T-helper 1 cell treated with Interleukin-12 subunit alpha and Interleukin-12 subunit beta and Interleukin-4 antibody, amounts not matched to agents 30 μg/mL and 1 μg/mL, for 36 hours (primary cell): ENCODE data around the gene MASP1.
A peak's percentile ranks its signal among the peaks of the same experiment; 100 is the strongest.

Experiments
- H3K27ac Mint-ChIP-seq: one replicate; pipeline ENCODE4 v1.8.0; 2021; ENCODE audit warnings: mild to moderate bottlenecking, mixed read lengths
- H3K27me3 Mint-ChIP-seq: one replicate; pipeline ENCODE4 v1.8.0; 2021; ENCODE audit warnings: low read depth, mixed read lengths
- H3K36me3 Mint-ChIP-seq: one replicate; pipeline ENCODE4 v1.8.0; 2021; ENCODE audit warnings: low read depth, mixed read lengths
- H3K4me1 Mint-ChIP-seq: one replicate; pipeline ENCODE4 v1.8.0; 2021; ENCODE audit warnings: low read depth, mixed read lengths
- H3K4me3 Mint-ChIP-seq: one replicate; pipeline ENCODE4 v1.8.0; 2021; ENCODE audit warnings: mild to moderate bottlenecking, moderate library complexity, mixed read lengths
- H3K9me3 Mint-ChIP-seq: one replicate; pipeline ENCODE4 v1.8.0; 2021; ENCODE audit warnings: mixed read lengths

Gene MASP1

DNA sequence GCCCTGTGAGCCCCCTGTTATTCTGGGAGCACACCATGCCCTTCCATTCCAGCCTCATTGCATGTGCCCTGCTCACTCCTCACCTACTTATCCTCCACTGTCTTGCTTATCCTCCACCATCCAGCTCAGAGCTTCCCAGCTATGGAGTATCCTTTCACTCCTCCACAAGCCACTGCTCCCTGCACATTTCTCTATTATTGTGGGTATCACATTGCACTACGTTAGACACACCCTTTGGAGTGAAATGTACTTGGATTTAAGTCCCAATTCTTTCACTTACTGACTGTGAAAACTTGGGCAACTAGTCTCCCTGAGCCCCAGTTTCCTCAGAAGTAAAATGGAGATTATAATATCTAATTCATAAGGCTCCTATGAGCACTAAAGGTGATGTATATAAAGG, 4.3 kb downstream of the MASP1 start:
- H3K4me3 Mint-ChIP-seq, result no peak overlapping the region
- peaks cover 34% of the 10 kb centered on the region for H3K27me3 Mint-ChIP-seq
- H3K27ac Mint-ChIP-seq, result no peak overlapping the region
- no peaks in the 10 kb centered on the region for H3K4me1 Mint-ChIP-seq
- no peaks in the 10 kb centered on the region for H3K36me3 Mint-ChIP-seq
- no peaks in the 10 kb centered on the region for H3K9me3 Mint-ChIP-seq

DNA sequence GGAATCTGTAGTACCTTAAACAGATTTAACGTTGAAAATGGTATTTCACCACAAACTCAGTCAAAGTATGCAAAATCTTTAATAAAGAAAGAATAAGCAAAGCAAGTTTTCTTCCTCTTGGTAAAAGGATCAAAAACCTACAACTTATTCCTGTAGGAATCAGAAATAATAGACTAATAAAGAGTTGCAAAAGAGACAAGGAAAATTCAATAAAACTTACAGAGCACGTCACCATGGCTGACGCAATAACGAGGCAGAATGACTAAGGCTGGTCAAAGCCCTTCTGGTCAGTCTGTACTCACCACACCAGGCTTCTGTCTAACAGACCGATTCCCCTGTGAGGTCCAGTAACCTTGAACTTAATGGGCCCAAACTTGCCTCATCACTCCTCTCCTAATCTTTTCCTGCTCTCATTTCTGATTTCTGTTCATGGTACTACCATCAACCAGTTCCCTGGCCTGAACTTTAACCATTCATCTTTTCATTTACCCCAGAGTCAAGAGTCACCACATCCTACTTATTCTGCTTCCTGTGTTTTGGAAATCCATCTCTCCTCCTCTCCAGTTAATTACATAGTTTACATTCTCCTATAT, 5.0 kb downstream of the MASP1 start:
- H3K4me3 Mint-ChIP-seq, result no peak overlapping the region
- peaks cover 31% of the 10 kb centered on the region for H3K27me3 Mint-ChIP-seq
- H3K36me3 Mint-ChIP-seq, result no peaks in the 10 kb centered on the region
- H3K9me3 Mint-ChIP-seq, result no peaks in the 10 kb centered on the region
- H3K4me1 Mint-ChIP-seq, result no peaks in the 10 kb centered on the region
- H3K27ac Mint-ChIP-seq, result no peak overlapping the region

DNA sequence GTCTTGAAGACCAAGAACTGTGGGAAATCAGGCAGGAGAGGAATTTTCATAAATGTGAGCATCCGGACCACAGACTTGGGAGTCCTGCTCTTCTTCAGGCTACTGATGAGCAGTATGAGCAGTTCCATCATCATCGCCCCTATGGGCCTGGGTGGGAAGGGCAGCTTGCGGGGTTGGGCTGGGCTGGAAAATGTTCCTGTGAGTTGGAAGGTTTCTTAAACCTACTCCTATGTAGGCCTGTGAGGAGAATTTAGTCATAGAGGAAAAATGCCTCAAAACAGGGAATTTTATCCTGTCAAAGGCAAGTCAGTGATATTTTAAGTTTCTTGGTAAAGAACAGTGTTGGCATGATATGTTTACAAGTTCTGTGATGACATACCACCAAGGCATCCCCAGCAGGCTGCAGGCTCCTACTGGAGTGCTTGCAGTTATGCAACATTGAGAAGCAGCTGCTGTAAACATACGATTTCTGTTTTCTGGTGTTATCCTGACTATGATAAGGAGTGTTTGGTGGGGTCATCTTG, 10.3 kb downstream of the MASP1 start:
- H3K36me3 Mint-ChIP-seq, result no peaks in the 10 kb centered on the region
- no peaks in the 10 kb centered on the region for H3K27me3 Mint-ChIP-seq
- no peaks in the 10 kb centered on the region for H3K9me3 Mint-ChIP-seq
- H3K4me3 Mint-ChIP-seq, result no peak overlapping the region
- H3K4me1 Mint-ChIP-seq, result no peaks in the 10 kb centered on the region
- H3K27ac Mint-ChIP-seq, result no peak overlapping the region

DNA sequence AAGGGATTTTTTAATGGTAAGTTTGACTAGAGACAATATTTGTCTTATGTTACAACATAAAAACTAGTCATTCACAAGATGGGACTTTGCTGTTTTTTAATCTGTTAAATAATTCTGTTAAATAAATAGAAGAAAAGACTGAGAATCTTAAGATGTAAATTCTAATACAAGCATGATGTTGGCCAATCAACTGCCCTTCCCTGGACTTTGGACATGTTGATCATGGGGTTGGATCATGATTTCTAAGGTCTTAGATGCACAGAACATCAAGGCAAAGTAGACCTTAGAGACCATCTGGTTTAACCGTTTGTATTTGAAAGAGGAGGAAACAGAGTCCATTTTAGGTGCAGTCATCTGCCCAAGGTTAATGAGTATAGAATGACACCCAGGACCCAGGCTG, 10.9 kb downstream of the MASP1 start:
- H3K9me3 Mint-ChIP-seq, result no peaks in the 10 kb centered on the region
- H3K27me3 Mint-ChIP-seq, result no peaks in the 10 kb centered on the region
- no peak overlapping the region for H3K27ac Mint-ChIP-seq
- no peaks in the 10 kb centered on the region for H3K4me1 Mint-ChIP-seq
- no peaks in the 10 kb centered on the region for H3K36me3 Mint-ChIP-seq
- H3K4me3 Mint-ChIP-seq, result no peak overlapping the region

DNA sequence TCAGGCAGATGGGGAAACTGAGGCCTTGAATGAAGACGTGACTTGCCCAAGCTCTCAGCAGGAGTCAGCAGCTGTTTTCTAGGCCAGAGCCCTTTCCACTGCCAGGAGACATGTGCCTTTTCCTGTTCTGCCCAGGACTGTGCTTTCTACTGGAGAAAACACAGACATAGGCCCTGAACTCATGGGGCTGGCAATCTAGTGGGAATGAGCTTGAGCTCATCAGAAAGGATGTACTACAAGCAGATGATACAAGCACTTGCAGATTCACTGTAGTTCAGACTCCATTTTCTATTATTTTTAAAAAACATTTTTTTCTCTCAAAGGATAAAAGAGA, 14.4 kb downstream of the MASP1 start:
- Mint-ChIP-seq H3K4me1 (no peaks in the 10 kb centered on the region), H3K9me3 (no peaks in the 10 kb centered on the region), H3K36me3 (no peaks in the 10 kb centered on the region), H3K27ac (no peak overlapping the region), H3K27me3 (no peaks in the 10 kb centered on the region), H3K4me3 (no peak overlapping the region)

DNA sequence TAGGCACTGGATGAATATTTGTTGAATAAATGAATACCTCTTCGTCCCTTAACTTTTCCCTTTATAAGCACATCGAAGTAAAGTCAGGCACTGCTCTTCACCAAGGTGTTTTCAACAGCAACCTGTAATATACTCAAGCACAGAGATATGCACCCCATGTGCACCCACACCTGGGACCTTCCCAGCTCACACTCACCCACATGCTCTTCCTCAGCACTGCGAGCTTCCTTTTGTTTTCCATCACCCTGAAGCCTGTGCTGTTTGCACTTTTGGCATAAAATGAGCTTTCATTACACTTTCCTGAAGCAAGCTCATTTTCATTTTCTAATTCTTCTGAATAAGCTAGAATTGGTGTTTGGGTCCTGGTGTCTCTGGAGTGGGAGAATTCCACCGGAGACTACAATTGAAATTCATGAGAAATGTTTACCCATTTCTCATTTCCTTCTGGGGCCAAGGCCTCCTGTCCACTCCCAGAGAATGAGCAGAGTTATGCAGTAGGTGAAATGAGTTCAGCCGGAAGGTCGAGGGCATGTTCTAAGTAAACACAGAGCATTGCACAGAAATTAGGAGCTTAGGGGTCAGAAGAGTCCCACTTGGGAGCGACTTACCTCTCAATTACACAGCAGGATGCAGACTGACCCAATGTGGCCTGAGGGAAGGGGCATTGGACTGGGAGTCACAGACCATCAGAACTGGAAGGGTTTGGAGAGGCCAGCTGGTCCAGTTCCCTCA, 15.0 kb downstream of the MASP1 start:
- no peaks in the 10 kb centered on the region for H3K9me3 Mint-ChIP-seq
- no peaks in the 10 kb centered on the region for H3K4me1 Mint-ChIP-seq
- H3K36me3 Mint-ChIP-seq, result no peaks in the 10 kb centered on the region
- H3K27ac Mint-ChIP-seq, result no peak overlapping the region
- H3K27me3 Mint-ChIP-seq, result peaks cover 3% of the 10 kb centered on the region
- no peak overlapping the region for H3K4me3 Mint-ChIP-seq

DNA sequence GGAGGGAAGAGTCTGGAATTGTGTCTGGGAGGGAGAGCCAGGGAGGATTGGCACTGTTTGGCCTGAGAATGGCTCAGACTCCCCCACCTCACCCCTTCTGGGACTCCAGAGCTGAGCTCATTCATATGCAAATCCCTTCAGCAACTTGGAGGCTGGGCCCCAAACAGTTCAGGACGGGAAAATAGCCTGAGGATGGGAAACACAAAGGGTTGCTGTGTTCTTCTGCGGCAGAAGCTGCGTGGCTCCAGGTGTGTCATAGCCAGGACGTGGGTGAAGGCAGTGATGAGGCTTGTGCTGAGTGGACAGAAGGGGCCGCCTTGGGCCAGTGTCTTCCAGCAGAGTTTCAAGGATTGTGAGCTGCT, 16.6 kb downstream of the MASP1 start:
- H3K27ac Mint-ChIP-seq, result no peak overlapping the region
- H3K4me1 Mint-ChIP-seq, result no peaks in the 10 kb centered on the region
- H3K9me3 Mint-ChIP-seq, result peaks cover 3% of the 10 kb centered on the region
- no peak overlapping the region for H3K4me3 Mint-ChIP-seq
- H3K27me3 Mint-ChIP-seq, result peaks cover 8% of the 10 kb centered on the region
- no peaks in the 10 kb centered on the region for H3K36me3 Mint-ChIP-seq

DNA sequence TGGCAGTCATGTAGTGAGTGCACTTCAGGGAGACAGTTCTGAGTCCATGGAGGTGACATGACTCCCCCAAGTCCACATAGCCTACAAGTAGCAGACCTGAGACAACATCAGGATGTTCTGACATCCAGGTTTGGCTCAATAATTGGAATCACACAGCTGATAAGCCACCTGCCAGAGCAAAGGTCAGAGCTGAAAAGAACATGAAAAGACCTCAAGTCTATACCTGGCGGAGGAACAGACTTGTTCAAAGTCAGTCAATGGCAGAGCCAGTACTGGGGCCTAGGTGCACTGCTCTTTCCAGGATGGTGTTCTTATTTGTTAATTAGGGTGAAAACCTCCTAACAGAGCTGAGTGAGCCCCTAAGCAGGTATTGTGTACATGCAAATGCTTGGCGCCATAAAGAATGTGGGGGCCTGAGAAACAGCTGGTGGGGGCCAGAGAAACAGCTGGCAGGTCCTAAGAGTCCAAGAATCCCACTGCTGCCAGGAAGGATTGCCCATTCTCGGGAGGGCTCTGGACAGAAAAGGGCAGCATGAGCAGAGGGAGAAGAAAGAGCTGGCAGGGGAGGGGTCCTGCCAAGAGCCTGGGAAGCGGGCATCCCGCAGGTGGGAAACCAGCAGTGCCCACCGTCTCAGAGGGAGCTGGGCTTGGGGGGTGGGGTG, 17.1 kb downstream of the MASP1 start:
- Mint-ChIP-seq H3K27ac (no peak overlapping the region), H3K36me3 (no peaks in the 10 kb centered on the region), H3K27me3 (peaks cover 8% of the 10 kb centered on the region), H3K4me3 (no peak overlapping the region), H3K4me1 (no peaks in the 10 kb centered on the region), H3K9me3 (peaks cover 3% of the 10 kb centered on the region)

DNA sequence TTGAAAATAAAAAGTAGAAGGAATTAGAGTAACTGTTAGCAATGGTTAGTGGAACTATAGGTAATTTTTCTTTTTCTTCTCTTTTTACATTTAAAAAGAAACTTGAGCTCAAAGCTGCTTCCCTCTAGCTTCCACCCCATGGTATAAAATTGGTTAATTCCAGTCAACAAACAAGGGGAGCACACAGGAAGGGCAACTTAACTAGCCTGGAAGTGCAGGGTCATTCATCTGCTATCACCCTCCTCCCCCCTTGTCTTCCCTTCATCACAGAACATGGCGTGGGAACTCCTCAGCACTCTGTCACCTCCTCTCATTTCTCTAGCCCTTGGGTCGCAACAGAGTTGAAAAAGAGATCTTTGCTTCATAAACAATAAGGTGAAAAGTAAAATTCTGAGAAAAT, 20.0 kb downstream of the MASP1 start:
- H3K4me1 Mint-ChIP-seq, result no peaks in the 10 kb centered on the region
- no peak overlapping the region for H3K4me3 Mint-ChIP-seq
- H3K27me3 Mint-ChIP-seq, result peaks cover 8% of the 10 kb centered on the region
- H3K27ac Mint-ChIP-seq, result no peak overlapping the region
- no peaks in the 10 kb centered on the region for H3K36me3 Mint-ChIP-seq
- H3K9me3 Mint-ChIP-seq, result peaks cover 3% of the 10 kb centered on the region

DNA sequence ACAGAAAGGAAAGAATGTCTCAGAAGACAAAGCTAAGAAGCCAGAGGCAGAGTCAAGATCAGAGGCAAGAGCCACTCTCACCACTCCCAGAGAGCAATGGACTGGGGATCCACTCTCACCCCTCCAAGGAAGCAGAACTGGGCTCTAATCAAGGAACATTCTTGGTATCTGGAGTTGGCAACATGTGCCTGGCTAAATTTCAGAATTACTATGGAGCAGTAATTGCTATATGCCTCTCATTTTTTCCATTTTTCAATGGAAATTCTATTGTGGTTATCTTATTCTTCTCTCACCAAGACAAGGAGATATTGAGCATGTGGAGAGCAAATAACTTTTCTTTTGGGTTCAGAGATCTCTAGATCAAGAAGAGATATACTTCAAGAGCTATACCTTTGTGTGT, 22.1 kb downstream of the MASP1 start:
- no peaks in the 10 kb centered on the region for H3K36me3 Mint-ChIP-seq
- H3K27me3 Mint-ChIP-seq, result peaks cover 13% of the 10 kb centered on the region
- H3K27ac Mint-ChIP-seq, result no peak overlapping the region
- H3K4me1 Mint-ChIP-seq, result no peaks in the 10 kb centered on the region
- H3K9me3 Mint-ChIP-seq, result peaks cover 3% of the 10 kb centered on the region
- H3K4me3 Mint-ChIP-seq, result no peak overlapping the region

DNA sequence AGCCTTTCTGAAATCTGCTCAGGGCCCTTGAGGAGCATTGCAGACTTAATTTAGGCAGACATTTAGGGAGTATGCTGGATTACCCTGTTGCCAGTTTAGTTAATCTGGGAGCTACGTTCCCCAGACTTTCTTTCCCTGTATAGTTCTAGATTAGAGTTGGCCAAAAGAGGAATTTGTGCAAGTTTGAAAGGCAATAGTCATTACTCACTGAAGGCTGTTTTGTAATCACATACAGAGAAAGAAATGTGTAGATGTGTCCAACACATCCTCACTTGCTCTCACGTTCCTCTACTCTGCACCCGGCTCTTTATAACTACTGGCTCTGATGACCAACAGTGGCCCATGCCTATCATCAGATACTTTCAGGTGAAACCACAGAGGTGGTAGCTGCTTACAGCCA, 24.2 kb downstream of the MASP1 start:
- H3K27ac Mint-ChIP-seq, result peak overlapping the region; percentile 21
- H3K9me3 Mint-ChIP-seq, result peaks cover 3% of the 10 kb centered on the region
- peaks cover 20% of the 10 kb centered on the region for H3K27me3 Mint-ChIP-seq
- no peak overlapping the region for H3K4me3 Mint-ChIP-seq
- no peaks in the 10 kb centered on the region for H3K4me1 Mint-ChIP-seq
- H3K36me3 Mint-ChIP-seq, result no peaks in the 10 kb centered on the region

DNA sequence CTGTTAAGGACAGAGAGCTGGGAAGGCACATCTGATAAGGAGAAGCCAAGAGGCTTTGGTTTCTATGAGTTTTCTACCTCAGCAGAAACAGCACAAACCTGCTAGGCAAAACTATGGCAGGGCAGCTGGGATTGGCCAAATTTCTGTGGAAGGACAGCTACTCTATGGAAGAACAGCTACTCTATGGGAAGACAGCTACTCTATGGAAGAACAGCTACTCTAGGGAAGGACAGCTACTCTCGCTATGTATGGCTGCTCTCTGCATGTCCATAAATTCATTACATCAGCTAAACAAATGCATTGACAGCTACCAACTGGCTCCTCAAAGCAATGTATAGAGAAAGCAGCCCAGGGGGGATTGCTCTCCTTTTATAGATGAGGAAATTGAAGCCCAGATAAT, 24.8 kb downstream of the MASP1 start:
- Mint-ChIP-seq H3K4me1 (no peaks in the 10 kb centered on the region), H3K4me3 (no peak overlapping the region), H3K36me3 (no peaks in the 10 kb centered on the region), H3K9me3 (peaks cover 3% of the 10 kb centered on the region), H3K27me3 (peaks cover 22% of the 10 kb centered on the region), H3K27ac (no peak overlapping the region)

DNA sequence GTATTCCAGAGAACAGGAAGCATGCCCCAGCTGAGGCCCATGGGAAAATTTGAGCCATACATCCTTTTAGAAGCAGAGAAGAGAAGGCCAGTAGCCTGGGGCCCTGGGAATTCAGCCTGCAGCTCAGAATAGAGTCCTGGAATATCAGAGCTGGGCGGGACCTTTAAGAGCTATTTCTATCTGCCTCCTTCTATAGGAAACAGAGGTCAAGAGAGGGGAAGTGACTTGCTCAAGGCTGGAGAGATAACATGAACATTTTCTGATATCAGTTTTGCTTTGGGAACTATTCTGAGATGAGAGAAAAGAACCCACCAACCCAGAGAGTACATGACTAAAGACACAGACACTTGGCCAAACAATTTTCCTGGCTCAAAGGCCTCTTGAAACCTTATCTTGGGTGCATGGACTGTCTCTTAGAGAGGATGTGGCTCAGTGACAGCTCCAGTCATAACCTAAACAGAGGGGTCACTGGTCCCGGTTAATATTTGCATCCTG, 26.0 kb downstream of the MASP1 start:
- peaks cover 23% of the 10 kb centered on the region for H3K27me3 Mint-ChIP-seq
- H3K4me1 Mint-ChIP-seq, result no peaks in the 10 kb centered on the region
- H3K36me3 Mint-ChIP-seq, result no peaks in the 10 kb centered on the region

DNA sequence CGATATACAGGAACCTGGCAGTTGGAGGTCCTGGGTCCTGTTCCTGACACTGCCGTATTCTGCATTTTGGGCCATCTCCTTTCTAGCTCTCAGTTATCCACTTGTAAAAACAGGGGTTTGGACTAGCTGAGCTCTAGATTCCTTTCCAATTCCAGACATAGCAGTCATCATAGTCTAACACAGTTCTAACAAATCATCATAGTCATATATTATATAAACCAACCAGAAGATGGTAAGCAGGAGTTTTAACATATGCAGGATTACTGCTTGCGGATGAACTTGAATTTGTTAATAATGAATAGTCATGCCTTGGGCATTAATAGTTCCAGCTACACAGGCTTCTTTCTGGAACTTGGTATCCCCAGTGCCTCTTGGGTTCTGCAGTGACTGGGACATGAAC, 26.6 kb downstream of the MASP1 start:
- Mint-ChIP-seq H3K27ac (no peak overlapping the region), H3K4me1 (no peaks in the 10 kb centered on the region), H3K27me3 (peaks cover 22% of the 10 kb centered on the region), H3K9me3 (no peaks in the 10 kb centered on the region), H3K36me3 (no peaks in the 10 kb centered on the region), H3K4me3 (no peak overlapping the region)

More for the DNA sequence above, 26.0 kb downstream of the MASP1 start:
- H3K9me3 Mint-ChIP-seq, result peaks cover 2% of the 10 kb centered on the region
- no peak overlapping the region for H3K4me3 Mint-ChIP-seq
- H3K27ac Mint-ChIP-seq, result no peak overlapping the region

DNA sequence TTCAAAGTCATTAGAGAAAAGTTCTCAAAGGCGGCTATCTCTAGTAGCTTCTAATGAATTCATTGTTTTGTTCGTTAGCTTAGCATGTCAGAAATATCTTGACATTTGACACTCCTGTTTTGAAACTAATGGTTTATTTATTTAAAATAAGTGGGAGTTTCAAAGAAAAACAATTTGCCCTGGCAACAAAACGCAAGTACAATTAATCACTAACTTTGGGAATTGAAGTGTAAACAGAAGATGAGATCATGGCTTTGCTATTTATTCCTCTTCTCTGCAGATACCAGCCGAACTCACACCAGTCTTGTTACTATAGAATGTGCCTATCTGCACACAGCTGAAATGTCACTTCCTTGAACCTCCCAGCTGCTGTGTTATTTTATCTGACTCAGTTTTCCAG, 27.5 kb downstream of the MASP1 start:
- Mint-ChIP-seq H3K9me3 (no peaks in the 10 kb centered on the region), H3K27ac (no peak overlapping the region), H3K27me3 (peaks cover 25% of the 10 kb centered on the region), H3K4me3 (no peak overlapping the region), H3K36me3 (no peaks in the 10 kb centered on the region), H3K4me1 (no peaks in the 10 kb centered on the region)
